ENCODE data around the gene SNRNP25.
"Not testable (repeated sequence)": the region's sequence is repeated elsewhere in the genome, so short reads cannot be mapped to it uniquely, and the experiment has no call there.

Gene SNRNP25

DNA sequence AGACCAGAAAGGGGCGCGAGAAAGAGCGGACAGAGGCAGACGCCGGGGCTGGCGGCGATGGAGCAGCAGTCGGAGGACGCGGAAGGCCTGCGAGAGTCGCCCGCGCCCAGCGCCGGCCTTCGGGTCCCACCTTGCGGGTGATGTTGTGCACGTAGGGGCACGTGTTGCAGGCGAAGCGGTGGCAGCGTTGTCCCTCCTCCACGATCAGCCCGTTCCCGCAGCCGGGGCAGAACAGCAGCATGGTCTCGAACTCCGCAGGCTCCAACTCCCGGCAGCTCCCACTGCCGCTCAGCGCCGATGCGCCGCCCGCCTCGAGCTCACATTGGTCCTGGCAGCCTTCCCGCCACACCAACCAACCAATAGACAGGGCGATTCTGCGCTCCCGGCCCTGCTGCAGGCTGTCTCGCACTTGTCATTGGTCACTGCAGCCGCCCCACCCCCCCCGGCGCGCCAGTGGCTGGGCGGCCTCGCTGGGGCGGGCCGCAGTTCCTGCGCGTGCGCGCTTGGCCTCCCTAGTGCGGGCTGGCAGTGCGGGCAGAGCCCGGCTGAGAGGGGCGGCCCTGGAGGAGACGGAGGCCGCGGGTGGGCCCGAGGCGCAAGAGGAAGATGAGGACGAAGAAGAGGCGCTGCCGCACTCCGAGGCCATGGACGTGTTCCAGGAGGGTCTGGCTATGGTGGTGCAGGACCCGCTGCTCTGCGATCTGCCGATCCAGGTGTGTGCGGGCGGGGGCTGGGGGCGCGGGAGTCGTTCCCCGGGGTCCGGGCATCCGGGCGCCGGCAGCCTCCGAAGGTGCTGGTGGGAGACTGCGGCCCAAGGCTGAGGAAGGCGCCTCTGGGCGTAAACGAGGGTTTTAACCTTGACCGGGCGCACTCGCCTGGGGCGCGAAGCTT lies at the start of gene SNRNP25, which contains the start of gene POLR3K:
Gene SNRNP25 (plus strand): TSS at position 483 of the 891 bp plus-strand sequence. CDS start 189 bp downstream, at position 672.
Gene POLR3K (minus strand): TSS at position 263 of the 891 bp plus-strand sequence. CDS start 22 bp downstream, at position 241.
- Histone ChIP-seq H3K9ac (peak within 1 kb of the TSS; percentile 68), H2AFZ (ENCODE audit: low read depth) (peak within 1 kb of the TSS; percentile 92), H3K4me3 (IDR thresholded peaks at IDR 0.05; ENCODE audit: insufficient read depth, low read depth, low read length) (no peak within 1 kb of the TSS), H3K36me3 (ENCODE audit: insufficient read depth) (peaks cover 10% of the 10 kb centered on the region; the same call in 1 of the 2 replicates), H4K20me1 (ENCODE audit: insufficient read depth) (no peaks in the 10 kb centered on the region), H3K79me2 (ENCODE audit: insufficient read depth, low read depth) (peaks cover 46% of the 10 kb centered on the region), H3K27ac (peak within 1 kb of the TSS; percentile 66), H3K4me1 (ENCODE audit: low read depth, poor library complexity, severe bottlenecking) (peaks cover 16% of the 10 kb centered on the region), H3K4me2 (peak within 1 kb of the TSS; percentile 62), H3K27me3 (ENCODE audit: insufficient read depth, low read depth) (no peaks in the 10 kb centered on the region)
- TF ChIP-seq CTCF (conservative IDR thresholded peaks at IDR 0.05; ENCODE audit: low read depth, low read length) = no peak

DNA sequence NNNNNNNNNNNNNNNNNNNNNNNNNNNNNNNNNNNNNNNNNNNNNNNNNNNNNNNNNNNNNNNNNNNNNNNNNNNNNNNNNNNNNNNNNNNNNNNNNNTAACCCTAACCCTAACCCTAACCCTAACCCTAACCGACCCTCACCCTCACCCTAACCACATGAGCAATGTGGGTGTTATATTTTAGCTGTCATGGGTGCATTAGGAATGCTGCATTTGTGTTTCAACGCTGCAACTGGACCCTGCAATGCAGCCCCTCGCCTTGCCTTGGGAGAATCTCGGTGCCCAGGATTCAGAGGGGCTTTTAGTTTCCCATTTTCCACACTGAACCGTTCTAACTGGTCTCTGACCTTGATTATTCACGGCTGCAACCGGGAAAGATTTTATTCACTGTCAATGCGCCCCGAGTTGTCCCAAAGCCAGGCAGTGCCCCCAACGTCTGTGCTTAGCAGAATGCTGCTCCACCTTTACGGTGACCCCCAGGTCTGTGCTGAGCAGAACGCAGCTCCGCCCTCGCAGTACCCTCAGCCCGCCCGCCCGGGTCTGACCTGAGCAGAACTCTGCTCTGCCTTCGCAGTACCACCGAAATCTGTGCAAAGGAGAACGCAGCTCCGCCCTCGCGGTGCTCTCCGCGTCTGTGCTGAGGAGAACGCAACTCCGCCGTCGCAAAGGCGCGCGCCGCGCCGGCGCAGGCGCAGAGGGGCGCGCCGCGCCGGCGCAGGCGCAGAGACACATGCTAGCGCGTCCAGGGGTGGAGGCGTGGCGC lies 43.5 kb upstream of the SNRNP25 start:
- no peaks in the 10 kb centered on the region for H3K79me2 ChIP-seq (ENCODE audit: insufficient read depth, low read depth)
- no peaks in the 10 kb centered on the region for H3K27me3 ChIP-seq (ENCODE audit: insufficient read depth, low read depth)
- no peak overlapping the region for H3K4me3 ChIP-seq (IDR thresholded peaks at IDR 0.05; ENCODE audit: insufficient read depth, low read depth, low read length)
- no peak overlapping the region for H3K27ac ChIP-seq
- H3K4me2 ChIP-seq = no peak overlapping the region
- no peaks in the 10 kb centered on the region for H3K4me1 ChIP-seq (ENCODE audit: low read depth, poor library complexity, severe bottlenecking)
- no peak for TF ChIP-seq CTCF (conservative IDR thresholded peaks at IDR 0.05; ENCODE audit: low read depth, low read length)
- H2AFZ ChIP-seq (ENCODE audit: low read depth) = no peak overlapping the region
- H3K36me3 ChIP-seq (ENCODE audit: insufficient read depth) = no peaks in the 10 kb centered on the region
- H3K9ac ChIP-seq = no peak overlapping the region
- H4K20me1 ChIP-seq (ENCODE audit: insufficient read depth) = no peaks in the 10 kb centered on the region

- not testable (repeated sequence) for H3K36me3 ChIP-seq (ENCODE audit: insufficient read depth); H3K9ac ChIP-seq
- peak; percentile 66 for TF ChIP-seq CTCF (conservative IDR thresholded peaks at IDR 0.05; ENCODE audit: low read depth, low read length)
These were observed 42.9 kb upstream of the SNRNP25 start for GRCh38 chr16:10772-11171.

DNA sequence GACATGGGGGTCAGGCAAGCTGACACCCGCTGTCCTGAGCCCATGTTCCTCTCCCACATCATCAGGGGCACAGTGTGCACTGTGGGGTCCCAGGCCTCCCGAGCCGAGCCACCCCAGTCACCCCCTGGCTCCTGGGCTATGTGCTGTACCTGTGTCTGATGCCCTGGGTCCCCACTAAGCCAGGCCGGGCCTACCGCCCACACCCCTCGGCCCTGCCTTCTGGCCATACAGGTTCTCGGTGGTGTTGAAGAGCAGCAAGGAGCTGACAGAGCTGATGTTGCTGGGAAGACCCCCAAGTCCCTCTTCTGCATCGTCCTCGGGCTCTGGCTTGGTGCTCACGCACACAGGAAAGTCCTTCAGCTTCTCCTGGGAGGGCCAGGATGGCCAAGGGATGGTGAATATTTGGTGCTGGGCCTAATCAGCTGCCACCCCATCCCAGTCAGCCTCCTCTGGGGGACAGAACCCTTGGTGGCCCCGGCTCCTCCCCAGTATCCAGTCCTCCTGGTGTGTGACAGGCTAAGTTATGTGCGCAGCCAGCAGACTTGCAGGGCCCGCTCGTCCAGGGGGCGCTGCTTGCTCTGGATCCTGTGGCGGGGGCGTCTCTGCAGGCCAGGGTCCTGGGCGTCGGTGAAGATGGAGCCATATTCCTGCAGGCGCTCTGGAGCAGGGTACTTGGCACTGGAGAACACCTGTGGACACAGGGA lies 36.4 kb upstream of the SNRNP25 start:
- H3K9ac ChIP-seq; H3K4me2 ChIP-seq; H3K27ac ChIP-seq; H3K4me1 ChIP-seq (ENCODE audit: low read depth, poor library complexity, severe bottlenecking); H3K36me3 ChIP-seq (ENCODE audit: insufficient read depth); H2AFZ ChIP-seq (ENCODE audit: low read depth); H4K20me1 ChIP-seq (ENCODE audit: insufficient read depth); H3K79me2 ChIP-seq (ENCODE audit: insufficient read depth, low read depth); H3K27me3 ChIP-seq (ENCODE audit: insufficient read depth, low read depth); H3K4me3 ChIP-seq (IDR thresholded peaks at IDR 0.05; ENCODE audit: insufficient read depth, low read depth, low read length): not testable (repeated sequence)

More at GRCh38 chr16:10772-11171, 42.9 kb upstream of the SNRNP25 start:
- H4K20me1 ChIP-seq (ENCODE audit: insufficient read depth); H3K27me3 ChIP-seq (ENCODE audit: insufficient read depth, low read depth); H2AFZ ChIP-seq (ENCODE audit: low read depth); H3K4me2 ChIP-seq; H3K27ac ChIP-seq; H3K4me3 ChIP-seq (IDR thresholded peaks at IDR 0.05; ENCODE audit: insufficient read depth, low read depth, low read length); H3K4me1 ChIP-seq (ENCODE audit: low read depth, poor library complexity, severe bottlenecking); H3K79me2 ChIP-seq (ENCODE audit: insufficient read depth, low read depth): not testable (repeated sequence)

GRCh38 chr16:20886-21285 lies 32.7 kb upstream of the SNRNP25 start:
- H3K27me3 ChIP-seq (ENCODE audit: insufficient read depth, low read depth); H4K20me1 ChIP-seq (ENCODE audit: insufficient read depth); H3K4me1 ChIP-seq (ENCODE audit: low read depth, poor library complexity, severe bottlenecking); H3K27ac ChIP-seq; H3K36me3 ChIP-seq (ENCODE audit: insufficient read depth); H3K4me3 ChIP-seq (IDR thresholded peaks at IDR 0.05; ENCODE audit: insufficient read depth, low read depth, low read length); H3K4me2 ChIP-seq; H3K79me2 ChIP-seq (ENCODE audit: insufficient read depth, low read depth); H2AFZ ChIP-seq (ENCODE audit: low read depth); H3K9ac ChIP-seq: not testable (repeated sequence)

DNA sequence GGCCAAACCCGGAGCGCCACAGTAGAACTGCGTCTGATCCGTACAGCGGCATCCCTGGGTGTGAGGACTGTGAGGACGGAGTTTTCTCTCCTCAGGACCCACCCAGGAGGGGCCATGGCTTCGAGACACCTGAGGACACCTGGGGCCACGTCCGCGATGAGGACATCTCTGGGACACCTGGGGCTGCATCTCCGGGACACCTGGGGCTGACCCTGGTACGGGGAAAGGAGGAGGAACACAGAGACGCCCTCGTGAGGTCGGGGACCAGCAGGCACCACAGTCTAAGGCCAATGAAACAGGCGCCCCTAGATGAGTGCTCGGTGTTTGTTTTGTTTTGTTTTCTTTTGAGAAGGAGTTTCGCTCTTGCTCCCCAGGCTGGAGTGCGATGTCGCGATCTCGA lies 29.5 kb upstream of the SNRNP25 start:
- not testable (repeated sequence) for H3K27ac ChIP-seq; H3K27me3 ChIP-seq (ENCODE audit: insufficient read depth, low read depth); H3K4me3 ChIP-seq (IDR thresholded peaks at IDR 0.05; ENCODE audit: insufficient read depth, low read depth, low read length); H3K4me2 ChIP-seq; H2AFZ ChIP-seq (ENCODE audit: low read depth); H3K4me1 ChIP-seq (ENCODE audit: low read depth, poor library complexity, severe bottlenecking); H3K36me3 ChIP-seq (ENCODE audit: insufficient read depth); H3K9ac ChIP-seq; H3K79me2 ChIP-seq (ENCODE audit: insufficient read depth, low read depth); H4K20me1 ChIP-seq (ENCODE audit: insufficient read depth)

- H4K20me1 ChIP-seq (ENCODE audit: insufficient read depth); H3K79me2 ChIP-seq (ENCODE audit: insufficient read depth, low read depth); H3K36me3 ChIP-seq (ENCODE audit: insufficient read depth); H3K27ac ChIP-seq; H3K4me2 ChIP-seq; H3K27me3 ChIP-seq (ENCODE audit: insufficient read depth, low read depth); H3K9ac ChIP-seq; H3K4me3 ChIP-seq (IDR thresholded peaks at IDR 0.05; ENCODE audit: insufficient read depth, low read depth, low read length); H2AFZ ChIP-seq (ENCODE audit: low read depth); H3K4me1 ChIP-seq (ENCODE audit: low read depth, poor library complexity, severe bottlenecking): not testable (repeated sequence)
These were observed 27.7 kb upstream of the SNRNP25 start for GRCh38 chr16:25926-26348.
